GM19468 (cell line): ENCODE results near the gene TMEM54.

Source experiments
- ATAC-seq: cut with Tn5 transposase; IDR thresholded peaks from one replicate; pipeline ENCODE4 v1.9.1; 2021; ENCODE audit warnings: mild to moderate bottlenecking, moderate library complexity, moderate number of reproducible peaks; ENCODE audit not compliant: unreplicated experiment; ENCODE audit errors: extremely low read depth

The TMEM54 gene

DNA sequence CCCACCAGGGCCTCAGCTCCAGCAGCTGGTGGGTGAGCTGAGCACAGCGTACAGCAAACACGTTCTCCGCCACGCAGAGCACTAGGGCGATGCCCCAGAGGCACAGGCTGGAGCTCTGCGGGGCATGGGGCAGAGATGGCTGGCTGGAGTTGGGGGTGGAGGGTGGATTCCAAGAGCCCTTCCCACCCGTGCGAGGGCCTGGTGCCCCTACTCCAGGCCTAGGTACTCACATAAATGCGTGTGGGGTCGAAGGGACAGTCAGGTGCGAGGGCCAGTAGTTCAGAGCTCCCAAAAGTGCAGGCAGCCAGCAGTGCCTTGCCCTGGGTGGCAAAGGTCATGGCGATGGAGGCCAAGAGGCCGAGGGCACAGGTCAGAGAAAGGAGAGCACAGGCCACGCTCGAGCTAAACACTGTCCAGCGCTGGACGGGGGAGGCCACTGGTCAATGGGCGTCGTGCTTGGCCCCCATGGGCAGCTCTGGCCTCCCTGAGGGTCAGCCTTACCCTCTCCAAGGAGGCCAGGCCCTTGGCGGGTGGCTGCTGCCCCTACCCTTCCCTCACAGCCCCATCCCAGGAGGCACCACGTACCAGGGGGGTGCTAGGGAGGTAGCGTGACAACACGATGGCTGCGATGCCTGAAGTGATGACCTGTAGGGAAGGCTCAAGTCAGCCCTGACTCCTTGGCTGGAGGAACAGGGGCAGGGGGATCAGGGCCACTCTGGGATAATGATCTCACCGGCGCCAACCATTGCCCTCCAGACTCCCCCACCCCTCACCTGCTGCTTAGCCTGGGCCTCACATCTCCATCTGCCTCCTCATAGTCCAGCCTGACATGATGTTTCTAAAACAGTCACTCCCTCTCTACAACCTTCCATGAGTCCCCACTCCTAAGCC, 5.6 kb downstream of the TMEM54 start:
- ATAC-seq: no peak

DNA sequence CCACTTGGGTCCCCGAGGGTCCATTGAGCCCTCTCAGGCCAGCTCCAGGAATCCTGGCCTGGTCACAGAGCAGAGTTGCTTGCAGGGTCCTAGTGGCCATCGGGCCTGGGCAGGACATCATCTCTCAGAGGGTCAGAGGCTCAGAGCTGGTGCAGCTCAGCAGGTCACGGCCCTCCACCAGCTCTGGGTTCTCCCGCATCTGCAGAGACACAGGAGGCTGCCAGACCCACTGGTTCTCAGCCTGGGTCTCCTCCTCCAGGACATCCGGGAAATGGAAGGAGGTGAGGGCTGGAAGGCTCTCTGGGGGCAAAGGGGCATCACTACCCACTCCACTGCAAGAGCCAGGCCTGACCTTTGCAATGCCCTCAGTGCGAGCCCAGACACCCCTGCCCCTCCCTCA, 6.5 kb downstream of the TMEM54 start:
- no peak for ATAC-seq

GRCh38 chr1:32894019-32894600, 7.1 kb downstream of the TMEM54 start:
- no peak for ATAC-seq

- ATAC-seq: no peak
These were observed 7.8 kb downstream of the TMEM54 start for GRCh38 chr1:32893198-32894018.

- no peak for ATAC-seq
These were observed 8.6 kb downstream of the TMEM54 start for GRCh38 chr1:32892368-32893197.

DNA sequence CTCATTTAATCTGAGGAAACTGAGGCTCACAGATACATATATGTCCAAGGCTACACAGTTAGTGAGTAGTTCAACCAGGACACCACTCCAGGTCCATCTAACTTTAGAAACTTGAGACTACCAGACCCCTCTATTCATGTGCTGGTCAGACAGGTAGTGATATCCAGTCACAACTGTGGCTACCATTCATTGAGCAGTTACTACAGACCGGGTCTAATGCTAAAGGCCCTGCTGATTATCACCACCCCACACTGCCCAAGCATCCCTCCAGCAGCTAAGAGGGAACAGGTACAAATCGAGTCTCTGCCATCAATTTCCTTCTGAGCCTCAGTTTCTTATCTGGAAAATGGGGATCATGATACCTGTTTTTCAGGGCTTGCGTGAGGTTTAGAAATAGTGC, 9.6 kb downstream of the TMEM54 start:
- ATAC-seq: no peak

GRCh38 chr1:32891241-32891570, 10.0 kb downstream of the TMEM54 start:
- ATAC-seq: no peak

DNA sequence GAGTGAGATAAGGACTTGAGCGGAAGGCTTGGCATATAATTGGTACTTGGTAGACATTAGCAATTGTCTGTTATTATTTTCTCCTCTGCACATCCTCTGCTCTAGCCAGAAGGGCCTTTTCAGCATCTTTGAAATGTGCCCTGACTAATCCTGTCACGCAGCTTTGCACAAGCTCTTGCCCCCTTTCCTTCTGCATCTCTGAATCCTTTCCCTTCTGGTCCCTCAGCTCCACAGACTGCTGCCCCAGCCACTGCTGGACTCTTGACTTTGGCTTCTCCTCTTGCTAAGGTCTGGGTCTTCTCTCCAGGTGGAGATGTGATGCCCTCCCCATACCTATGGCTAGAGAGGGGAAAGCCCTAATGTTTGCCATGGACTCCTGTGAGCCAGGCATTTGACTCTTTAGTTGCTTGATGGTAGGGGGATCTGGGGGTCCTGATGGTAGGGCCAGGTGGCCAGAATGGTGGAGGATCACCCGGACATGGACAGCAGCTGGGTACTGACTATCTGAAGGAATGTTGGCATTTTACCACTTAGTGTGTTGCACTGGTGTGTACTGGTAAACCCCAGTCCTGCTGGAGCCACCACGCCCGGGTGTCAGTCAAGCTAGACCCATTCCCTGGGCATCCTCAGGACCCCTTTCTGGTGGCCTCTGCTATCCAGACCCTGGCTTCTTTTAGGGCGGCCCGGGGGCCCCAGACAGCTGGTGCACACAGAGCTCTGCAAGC, 10.5 kb downstream of the TMEM54 start:
- ATAC-seq: no peak

GRCh38 chr1:32889731-32890278, 11.4 kb downstream of the TMEM54 start:
- no peak for ATAC-seq

DNA sequence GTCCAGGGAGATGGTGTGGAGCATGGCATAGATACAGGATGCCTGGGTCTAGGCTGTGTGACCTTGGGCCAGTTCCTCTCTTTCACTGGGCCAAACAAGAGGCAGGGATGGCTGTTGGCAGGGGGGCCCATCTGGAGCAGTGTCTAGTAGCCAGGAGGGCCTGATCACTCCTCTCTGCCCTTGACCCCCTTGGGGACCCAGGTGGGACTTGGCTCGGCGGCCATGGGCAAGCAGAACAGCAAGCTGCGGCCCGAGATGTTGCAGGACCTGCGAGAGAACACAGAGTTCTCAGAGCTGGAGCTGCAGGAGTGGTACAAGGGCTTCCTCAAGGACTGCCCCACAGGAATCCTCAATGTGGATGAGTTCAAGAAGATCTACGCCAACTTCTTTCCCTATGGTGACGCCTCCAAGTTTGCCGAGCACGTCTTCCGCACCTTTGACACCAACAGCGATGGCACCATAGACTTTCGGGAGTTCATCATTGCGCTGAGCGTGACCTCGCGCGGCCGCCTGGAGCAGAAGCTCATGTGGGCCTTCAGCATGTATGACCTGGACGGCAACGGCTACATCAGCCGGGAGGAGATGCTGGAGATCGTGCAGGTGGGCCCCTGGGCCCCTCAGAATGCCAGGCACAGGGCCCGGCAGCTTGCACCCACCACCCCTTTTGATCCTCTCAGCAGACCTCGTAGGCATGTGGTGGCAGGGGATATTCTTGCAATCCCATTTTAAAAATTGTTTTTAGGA, 12.3 kb downstream of the TMEM54 start:
- ATAC-seq: no peak

- ATAC-seq: no peak
These were observed 13.1 kb downstream of the TMEM54 start for GRCh38 chr1:32888134-32888533.

GRCh38 chr1:32887623-32888022, 13.6 kb downstream of the TMEM54 start:
- no peak for ATAC-seq

DNA sequence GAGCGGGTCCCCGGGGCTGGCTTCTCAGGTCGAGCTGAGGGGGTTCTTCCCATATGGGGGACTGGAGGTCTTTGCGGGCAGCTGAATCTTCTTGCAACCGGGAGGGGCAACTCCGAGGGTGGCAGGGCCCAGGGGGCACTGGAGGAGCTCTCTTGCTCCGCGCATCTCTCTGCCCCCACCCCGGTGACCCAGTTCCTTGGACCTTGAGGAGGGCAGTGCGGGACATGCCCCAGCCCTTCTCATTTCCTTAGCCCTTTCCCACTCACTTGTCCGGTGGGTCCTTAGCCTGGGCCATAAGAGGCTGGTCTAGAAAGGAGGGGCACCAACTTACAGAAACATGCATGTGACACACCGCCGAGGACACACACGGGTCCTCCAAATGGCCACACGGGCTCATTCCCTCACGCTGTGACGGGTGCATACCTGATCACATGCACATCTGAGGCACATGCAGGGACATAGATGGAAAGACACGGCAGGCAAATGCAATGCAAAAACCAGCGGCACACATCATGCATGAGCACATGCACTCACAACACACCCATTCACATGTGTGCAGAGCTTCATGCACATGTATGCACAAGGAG, 14.3 kb downstream of the TMEM54 start:
- no peak for ATAC-seq

GRCh38 chr1:32886004-32886827, 15.0 kb downstream of the TMEM54 start, which contains the start of gene HPCA:
TSS of gene HPCA (plus strand) at chr1:32886491. CDS start at chr1:32888899, 2,408 bp downstream.
- ATAC-seq: no peak

- ATAC-seq: no peak
These were observed 15.5 kb downstream of the TMEM54 start for GRCh38 chr1:32885676-32886003.

DNA sequence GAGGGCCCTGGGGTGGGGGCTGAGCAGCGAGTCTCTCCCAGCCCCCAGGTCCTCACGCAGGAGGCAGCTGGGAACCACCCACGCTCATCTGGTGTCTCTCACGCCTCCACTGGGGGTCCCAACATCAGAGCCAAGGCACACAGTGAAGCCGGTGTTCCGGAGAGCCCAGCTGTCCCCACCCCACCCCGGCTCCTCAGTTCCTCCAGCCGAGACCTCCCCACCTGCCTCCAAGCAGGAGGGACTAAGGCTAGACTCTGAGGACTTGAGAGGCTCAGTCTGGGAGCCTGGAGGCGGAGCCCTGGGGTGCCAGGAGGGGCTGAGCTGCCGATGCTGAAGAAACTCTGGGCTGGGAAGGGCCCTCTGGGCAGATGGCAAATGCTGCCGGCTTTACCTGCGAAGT, 16.5 kb downstream of the TMEM54 start:
- ATAC-seq: no peak

- ATAC-seq: no peak
These were observed 17.2 kb downstream of the TMEM54 start for GRCh38 chr1:32884032-32884372.
